KMS-11 (cell line): Measurements from ENCODE around the gene TNFSF8.

Experiments
- H2AFZ ChIP-seq: fragments of 200-600 bp; sonication (generic); 2 replicates; pipeline ENCODE4 v1.6.1; 2016; ENCODE audit warnings: antibody characterized with exemption, mixed run types, low read depth
- H3K27ac ChIP-seq: fragments of 200-600 bp; sonication (generic); 2 replicates; pipeline ENCODE4 v1.6.1; 2016; ENCODE audit warnings: mild to moderate bottlenecking, mixed run types
- H3K27me3 ChIP-seq: fragments of 200-600 bp; sonication (generic); 2 replicates; pipeline ENCODE4 v1.6.1; 2017; ENCODE audit warnings: mild to moderate bottlenecking, low read depth, mixed run types, moderate library complexity; ENCODE audit not compliant: insufficient read depth
- H3K36me3 ChIP-seq: fragments of 200-600 bp; sonication (generic); 2 replicates; pipeline ENCODE4 v1.6.1; 2017; ENCODE audit warnings: mild to moderate bottlenecking, mixed run types; ENCODE audit not compliant: insufficient read depth
- H3K4me1 ChIP-seq: fragments of 200-600 bp; sonication (generic); 2 replicates; pipeline ENCODE4 v1.6.1; 2016; ENCODE audit warnings: mild to moderate bottlenecking, low read depth, mixed run types; ENCODE audit not compliant: poor library complexity, severe bottlenecking
- H3K4me2 ChIP-seq: fragments of 200-600 bp; sonication (generic); 2 replicates; pipeline ENCODE4 v1.7.0; 2016; ENCODE audit warnings: mild to moderate bottlenecking, mixed run types
- H3K4me3 ChIP-seq: fragments of 200-600 bp; sonication (generic); IDR thresholded peaks from 2 replicates; pipeline ENCODE4 v1.6.1; 2017; ENCODE audit warnings: low read depth, low read length, mixed read lengths; ENCODE audit not compliant: insufficient read depth
- H3K79me2 ChIP-seq: fragments of 200-600 bp; sonication (generic); 2 replicates; pipeline ENCODE4 v1.6.1; 2016; ENCODE audit warnings: low read depth, mixed run types; ENCODE audit not compliant: insufficient read depth
- H3K9ac ChIP-seq: fragments of 200-600 bp; sonication (generic); 2 replicates; pipeline ENCODE4 v1.6.1; 2016; ENCODE audit warnings: mild to moderate bottlenecking, mixed run types
- H4K20me1 ChIP-seq: fragments of 200-600 bp; sonication (generic); 2 replicates; pipeline ENCODE4 v1.6.1; 2016; ENCODE audit warnings: mild to moderate bottlenecking, mixed run types; ENCODE audit not compliant: insufficient read depth
- TF ChIP-seq, protein P1 (sequence below): fragments of 200-600 bp; sonication (generic); conservative IDR thresholded peaks from 2 replicates; pipeline ENCODE4 v1.6.1; 2017; ENCODE audit warnings: low read depth, mild to moderate bottlenecking, antibody characterized with exemption, low read length, moderate library complexity, mixed read lengths

The TNFSF8 gene

DNA sequence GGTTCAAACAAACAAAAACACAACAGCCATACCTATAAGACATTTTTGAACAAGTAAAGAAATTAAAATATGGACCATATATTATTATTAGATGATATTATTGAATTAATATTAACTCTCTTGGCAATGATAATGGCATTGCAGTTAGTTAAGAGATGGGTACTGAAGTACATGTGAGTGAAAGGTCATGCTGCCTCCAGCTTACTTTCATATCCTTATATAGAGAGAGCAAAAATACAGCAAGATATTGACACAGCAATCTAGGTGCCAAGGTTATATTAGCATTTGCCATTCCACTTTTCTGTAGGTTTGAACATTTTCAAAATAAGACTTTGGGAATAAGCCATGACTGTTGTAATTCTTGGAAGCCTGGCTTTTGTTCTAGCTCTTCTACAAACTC, 6.1 kb downstream of the TNFSF8 start:
- TF ChIP-seq, protein P1, sequence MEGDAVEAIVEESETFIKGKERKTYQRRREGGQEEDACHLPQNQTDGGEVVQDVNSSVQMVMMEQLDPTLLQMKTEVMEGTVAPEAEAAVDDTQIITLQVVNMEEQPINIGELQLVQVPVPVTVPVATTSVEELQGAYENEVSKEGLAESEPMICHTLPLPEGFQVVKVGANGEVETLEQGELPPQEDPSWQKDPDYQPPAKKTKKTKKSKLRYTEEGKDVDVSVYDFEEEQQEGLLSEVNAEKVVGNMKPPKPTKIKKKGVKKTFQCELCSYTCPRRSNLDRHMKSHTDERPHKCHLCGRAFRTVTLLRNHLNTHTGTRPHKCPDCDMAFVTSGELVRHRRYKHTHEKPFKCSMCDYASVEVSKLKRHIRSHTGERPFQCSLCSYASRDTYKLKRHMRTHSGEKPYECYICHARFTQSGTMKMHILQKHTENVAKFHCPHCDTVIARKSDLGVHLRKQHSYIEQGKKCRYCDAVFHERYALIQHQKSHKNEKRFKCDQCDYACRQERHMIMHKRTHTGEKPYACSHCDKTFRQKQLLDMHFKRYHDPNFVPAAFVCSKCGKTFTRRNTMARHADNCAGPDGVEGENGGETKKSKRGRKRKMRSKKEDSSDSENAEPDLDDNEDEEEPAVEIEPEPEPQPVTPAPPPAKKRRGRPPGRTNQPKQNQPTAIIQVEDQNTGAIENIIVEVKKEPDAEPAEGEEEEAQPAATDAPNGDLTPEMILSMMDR = no peak
- Histone ChIP-seq H3K4me1 (peaks cover 16% of the 10 kb centered on the region), H3K36me3 (no peaks in the 10 kb centered on the region), H3K27me3 (no peaks in the 10 kb centered on the region), H3K9ac (no peak overlapping the region), H3K27ac (no peak overlapping the region), H3K4me3 (no peak overlapping the region), H4K20me1 (no peaks in the 10 kb centered on the region), H3K79me2 (no peaks in the 10 kb centered on the region), H3K4me2 (0 out of 2 replicates have a peak overlapping the region, but pooled peaks have one; percentile 4), H2AFZ (no peak overlapping the region)

GRCh38 chr9:114923918-114924317, 6.5 kb downstream of the TNFSF8 start:
- H2AFZ ChIP-seq = no peak overlapping the region
- H3K4me3 ChIP-seq = no peak overlapping the region
- H3K4me1 ChIP-seq = peaks cover 16% of the 10 kb centered on the region
- no peaks in the 10 kb centered on the region for H3K79me2 ChIP-seq
- no peak overlapping the region for H3K27ac ChIP-seq
- H3K36me3 ChIP-seq = no peaks in the 10 kb centered on the region
- H3K4me2 ChIP-seq = no peak overlapping the region
- H3K27me3 ChIP-seq = no peaks in the 10 kb centered on the region
- no peaks in the 10 kb centered on the region for H4K20me1 ChIP-seq
- TF ChIP-seq, protein P1 = no peak
- no peak overlapping the region for H3K9ac ChIP-seq

DNA sequence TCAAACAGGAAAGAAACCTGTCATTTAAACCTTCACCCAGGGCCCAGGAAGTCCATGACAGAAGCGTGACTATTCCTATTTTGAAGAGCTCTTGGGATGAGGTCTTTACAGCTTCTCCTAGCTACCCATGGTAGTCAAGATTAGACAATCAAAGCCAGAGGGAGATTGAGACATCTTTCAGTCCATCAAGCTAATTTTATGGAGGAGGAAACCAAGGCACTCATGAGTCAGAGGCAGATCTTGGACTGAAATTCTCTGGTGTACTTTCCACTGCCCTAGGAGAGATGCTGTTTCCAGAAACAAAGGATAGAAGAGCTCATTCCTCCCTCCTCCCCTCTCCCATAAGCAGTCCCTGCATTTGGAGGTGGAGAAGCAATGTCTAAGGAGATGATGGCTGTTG, 9.2 kb downstream of the TNFSF8 start:
- H4K20me1 ChIP-seq = no peaks in the 10 kb centered on the region
- H3K79me2 ChIP-seq = no peaks in the 10 kb centered on the region
- no peak overlapping the region for H3K4me3 ChIP-seq
- no peak overlapping the region for H3K9ac ChIP-seq
- H3K4me2 ChIP-seq = no peak overlapping the region
- H2AFZ ChIP-seq = no peak overlapping the region
- no peak overlapping the region for H3K27ac ChIP-seq
- H3K4me1 ChIP-seq = peaks cover 16% of the 10 kb centered on the region
- TF ChIP-seq, protein P1 = no peak
- no peaks in the 10 kb centered on the region for H3K36me3 ChIP-seq
- no peaks in the 10 kb centered on the region for H3K27me3 ChIP-seq

DNA sequence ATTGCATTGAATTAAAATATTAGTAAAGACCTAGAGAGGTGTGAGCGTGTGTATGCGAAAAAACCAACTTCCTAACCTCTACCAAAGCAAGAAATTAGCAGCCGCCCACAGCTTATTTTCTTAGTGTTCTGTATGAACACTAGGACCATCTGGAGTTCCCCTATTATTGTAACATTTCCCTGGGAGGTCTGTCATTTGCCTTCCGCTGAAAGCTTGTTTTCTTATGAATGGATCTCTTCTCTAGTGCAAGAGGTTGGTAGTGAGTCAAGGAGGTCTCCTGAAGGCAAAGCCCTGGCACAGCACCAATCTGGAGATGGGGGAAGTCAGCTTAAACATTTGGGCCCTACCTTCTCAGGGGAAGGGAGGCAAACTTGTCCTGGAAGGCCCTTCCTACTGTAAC, 10.8 kb downstream of the TNFSF8 start:
- H3K36me3 ChIP-seq = no peaks in the 10 kb centered on the region
- H3K79me2 ChIP-seq = no peaks in the 10 kb centered on the region
- no peaks in the 10 kb centered on the region for H3K27me3 ChIP-seq
- no peak overlapping the region for H3K9ac ChIP-seq
- no peak overlapping the region for H3K27ac ChIP-seq
- H3K4me2 ChIP-seq = no peak overlapping the region
- H3K4me1 ChIP-seq = peaks cover 7% of the 10 kb centered on the region
- H4K20me1 ChIP-seq = no peaks in the 10 kb centered on the region
- TF ChIP-seq, protein P1 = no peak
- H2AFZ ChIP-seq = no peak overlapping the region
- no peak overlapping the region for H3K4me3 ChIP-seq
